Natural killer cell treated with Interleukin-12 subunit alpha and Interleukin-12 subunit beta and Interleukin-15 and Interleukin-18, amount 100 ng/mL, for 72 hours (primary cell): ENCODE results near the gene SAP30BP. TPM values are rescaled to one million over a fixed set of nuclear protein-coding genes. Genes with fewer than 3 reads are reported as not detected.

Experiments
- ATAC-seq, 2 donors: fragments of 150-1000 bp; cut with Tn5 transposase in 1 of 2; sonication (Bioruptor Pico), chemical (Tn5 transposase) in 1 of 2; 2 replicates each; pipeline ENCODE4 v1.10.0; 2021
- DNase-seq: peaks from one replicate; pipeline ENCODE4 v3.0.0; 2022; ENCODE audit warnings: low spot score
- H3K27ac Mint-ChIP-seq, 2 donors: 1 replicate in 1 of 2; 2 replicates in 1 of 2; pipeline ENCODE4 v1.8.0; 2022; ENCODE audit warnings: mixed read lengths in 2 of 2, mild to moderate bottlenecking in 1 of 2, moderate library complexity in 1 of 2
- H3K27me3 Mint-ChIP-seq, 2 donors: 1 replicate in 1 of 2; 2 replicates in 1 of 2; pipeline ENCODE4 v1.8.0; 2022; ENCODE audit warnings: mixed read lengths in 2 of 2
- H3K36me3 Mint-ChIP-seq: one replicate; pipeline ENCODE4 v1.8.0; 2022; ENCODE audit warnings: mixed read lengths
- H3K4me1 Mint-ChIP-seq, 2 donors: 1 replicate in 1 of 2; 2 replicates in 1 of 2; pipeline ENCODE4 v1.8.0; 2022; ENCODE audit warnings: low read depth in 2 of 2, mixed read lengths in 2 of 2, mild to moderate bottlenecking in 1 of 2
- H3K4me3 Mint-ChIP-seq: one replicate; pipeline ENCODE4 v1.8.0; 2022; ENCODE audit warnings: mixed read lengths
- H3K9me3 Mint-ChIP-seq: 2 replicates; pipeline ENCODE4 v1.8.0; 2022; ENCODE audit warnings: mixed read lengths
- total RNA-seq, 2 donors: library from RNA; stranded (reverse); gene quantifications; one replicate each; pipeline ENCODE4 v1.2.3, GENCODE V29; 2022

SAP30BP gene
- total RNA-seq, 2 donors from 2014 or later: 129 TPM

GRCh38 chr17:75756451-75757085, 89.4 kb downstream of the SAP30BP start:
- peaks cover 0 to 3% of the 10 kb centered on the region in 2 donors for H3K27me3 Mint-ChIP-seq
- no peak overlapping the region for H3K4me3 Mint-ChIP-seq
- ATAC-seq (no peak), DNase-seq (no peak)
- H3K36me3 Mint-ChIP-seq: no peaks in the 10 kb centered on the region
- no peak overlapping the region for H3K27ac Mint-ChIP-seq
- peaks cover 5 to 6% of the 10 kb centered on the region in 2 donors for H3K4me1 Mint-ChIP-seq
- H3K9me3 Mint-ChIP-seq: no peaks in the 10 kb centered on the region

GRCh38 chr17:75757086-75757681, 90.0 kb downstream of the SAP30BP start:
- H3K9me3 Mint-ChIP-seq: no peaks in the 10 kb centered on the region
- ATAC-seq: no peak
- peaks cover 0 to 3% of the 10 kb centered on the region in 2 donors for H3K27me3 Mint-ChIP-seq
- H3K27ac Mint-ChIP-seq: no peak overlapping the region
- peaks cover 5 to 6% of the 10 kb centered on the region in 2 donors for H3K4me1 Mint-ChIP-seq
- H3K4me3 Mint-ChIP-seq: no peak overlapping the region
- no peaks in the 10 kb centered on the region for H3K36me3 Mint-ChIP-seq
- no peak for DNase-seq

Other genes with a start within 250 kb of the SAP30BP start
- 100 to 1,000 TPM in 1 of 2 donors, 10 to 100 TPM in 1; 69.9 to 106 TPM for gene TMEM94, start 210.7 kb upstream of the SAP30BP start, total RNA-seq
- under 1 TPM; 0.33 to 0.98 TPM for gene CASKIN2, start 151.8 kb upstream of the SAP30BP start, total RNA-seq
- gene TSEN54, start 150.8 kb upstream of the SAP30BP start, total RNA-seq: 100 to 1,000 TPM in 1 of 2 donors, 10 to 100 TPM in 1; 37.5 to 106 TPM
- 10 to 100 TPM; 21.4 to 34.1 TPM for gene LLGL2, start 141.6 kb upstream of the SAP30BP start, total RNA-seq
- 10 to 100 TPM; 49.0 to 66.7 TPM for gene MYO15B, start 79.5 kb upstream of the SAP30BP start, total RNA-seq
- gene SMIM5, start 33.9 kb upstream of the SAP30BP start, total RNA-seq: under 1 TPM; 0.29 to 0.36 TPM
- 10 to 100 TPM; 32.6 to 59.7 TPM for gene RECQL5, start 184 bp upstream of the SAP30BP start, total RNA-seq
- gene ITGB4, start 54.1 kb downstream of the SAP30BP start, total RNA-seq: under 1 TPM in 1 of 2 donors, not detected in 1; 0.90 TPM
- 10 to 100 TPM; 13.7 to 31.1 TPM for gene GALK1, start 97.9 kb downstream of the SAP30BP start, total RNA-seq
- gene UNK, start 117.5 kb downstream of the SAP30BP start, total RNA-seq: 10 to 100 TPM; 30.6 to 39.8 TPM
- 100 to 1,000 TPM; 270 to 289 TPM for gene UNC13D, start 177.1 kb downstream of the SAP30BP start, total RNA-seq
- gene WBP2, start 188.0 kb downstream of the SAP30BP start, total RNA-seq: 100 to 1,000 TPM in 1 of 2 donors, 10 to 100 TPM in 1; 73.8 to 101 TPM
- 1 to 10 TPM; 1.6 to 2.1 TPM for gene TRIM47, start 211.2 kb downstream of the SAP30BP start, total RNA-seq
- 10 to 100 TPM; 17.2 to 42.1 TPM for gene TRIM65, start 229.6 kb downstream of the SAP30BP start, total RNA-seq
- gene MRPL38, start 237.5 kb downstream of the SAP30BP start, total RNA-seq: 100 to 1,000 TPM; 117 to 174 TPM